H1 (cell line): ENCODE measurements around the gene SLC34A1. TPM values are rescaled to one million over a fixed set of nuclear protein-coding genes. Genes with fewer than 3 reads are reported as not detected.

ENCODE experiments used
- CTCF ChIA-PET: fragments of 300-600 bp; sonication (Branson Sonifier 250); formaldehyde crosslinking; loops from one replicate; lab custom pipeline; 2021; ENCODE audit not compliant: partially characterized antibody; lab: Charles Lee
- POLR2A ChIA-PET: fragments of 300-600 bp; sonication (Branson Sonifier 250); formaldehyde crosslinking; loops from one replicate; lab custom pipeline; 2021; ENCODE audit warnings: inconsistent platforms; ENCODE audit not compliant: partially characterized antibody; lab: Charles Lee
- DNase-seq, 2 experiments: peaks; one replicate each; pipeline versions ENCODE4 v3.0.0 to v3.0.0-alpha.2; 2010 to 2022; ENCODE audit warnings: low spot score in 2 of 2, low read depth in 1 of 2, mixed read lengths in 1 of 2
- FAIRE-seq: peaks from 2 replicates; lab custom pipeline; 2011; peaks lifted over from hg19 to GRCh38; lab: Jason Lieb, UNC
- H2AFZ ChIP-seq: 2 replicates; pipeline ENCODE4 v1.8.1; 2012; ENCODE audit warnings: low read length, inconsistent platforms
- H2AK5ac ChIP-seq: 2 replicates; pipeline ENCODE4 v1.6.1; 2013; ENCODE audit warnings: low read depth, low read length
- H2BK120ac ChIP-seq: replicated peaks from 2 replicates; pipeline ENCODE3; 2013; ENCODE audit warnings: low read depth, low read length, inconsistent platforms
- H2BK12ac ChIP-seq: 2 replicates; pipeline ENCODE4 v1.6.1; 2013; ENCODE audit warnings: low read depth, low read length
- H2BK15ac ChIP-seq: 2 replicates; pipeline ENCODE4 v1.6.1; 2013; ENCODE audit warnings: low read length
- H2BK20ac ChIP-seq: 2 replicates; pipeline ENCODE4 v1.6.1; 2013; ENCODE audit warnings: low read length
- H2BK5ac ChIP-seq: 2 replicates; pipeline ENCODE4 v1.6.1; 2013; ENCODE audit warnings: low read depth, low read length
- H3K14ac ChIP-seq: 2 replicates; pipeline ENCODE4 v1.6.1; 2013; ENCODE audit warnings: inconsistent platforms; ENCODE audit not compliant: insufficient read length
- H3K18ac ChIP-seq: 2 replicates; pipeline ENCODE4 v1.6.1; 2013; ENCODE audit warnings: low read length; ENCODE audit errors: extremely low read depth
- H3K23ac ChIP-seq: 2 replicates; pipeline ENCODE4 v1.6.1; 2013; ENCODE audit warnings: inconsistent platforms; ENCODE audit not compliant: insufficient read length
- H3K23me2 ChIP-seq: 2 replicates; pipeline ENCODE4 v1.6.1; 2013; ENCODE audit warnings: low read depth, low read length
- H3K27ac ChIP-seq: 2 replicates; pipeline ENCODE4 v1.6.1; 2011; ENCODE audit warnings: low read depth, low read length, inconsistent platforms
- H3K27me3 ChIP-seq, 4 experiments: replicated peaks in 1 of 4; 1 replicate in 1 of 4; 2 replicates in 3 of 4; pipeline versions ENCODE4 v1.6.1 to v1.8.1; 2011 to 2013; ENCODE audit warnings: low read length in 3 of 4, mild to moderate bottlenecking in 3 of 4, inconsistent platforms in 2 of 4, mixed read lengths in 2 of 4, moderate library complexity in 1 of 4; ENCODE audit not compliant: control insufficient read depth in 3 of 4, insufficient read depth in 3 of 4; ENCODE audit errors: extremely low read depth in 1 of 4
- H3K36me3 ChIP-seq, 4 experiments: 2 replicates each; pipeline versions ENCODE4 v1.6.1 to v1.8.1; 2011 to 2013; ENCODE audit warnings: mild to moderate bottlenecking in 4 of 4, low read length in 3 of 4, moderate library complexity in 2 of 4, control low read depth in 1 of 4, inconsistent platforms in 1 of 4; ENCODE audit not compliant: insufficient read depth in 4 of 4, control insufficient read depth in 2 of 4
- H3K4ac ChIP-seq: replicated peaks from 2 replicates; pipeline ENCODE3; 2013; ENCODE audit warnings: low read length, low read depth, mixed read lengths, inconsistent platforms; ENCODE audit not compliant: insufficient read length
- H3K4me1 ChIP-seq, 4 experiments: replicated peaks in 1 of 4; 1 replicate in 1 of 4; 2 replicates in 3 of 4; pipeline versions ENCODE4 v1.6.1 to v1.8.1; 2011 to 2013; ENCODE audit warnings: low read length in 3 of 4, inconsistent platforms in 2 of 4, mixed read lengths in 1 of 4; ENCODE audit not compliant: insufficient read depth in 4 of 4, control insufficient read depth in 3 of 4
- H3K4me2 ChIP-seq, 2 experiments: 2 replicates each; pipeline versions ENCODE4 v1.6.1 to v1.8.1; 2011 to 2013; ENCODE audit warnings: low read depth in 2 of 2, low read length in 2 of 2, control low read depth in 1 of 2, inconsistent platforms in 1 of 2, mild to moderate bottlenecking in 1 of 2; ENCODE audit not compliant: insufficient read depth in 1 of 2
- H3K4me3 ChIP-seq, 4 experiments: fragments of 200-600, 300-600 bp in 1 of 4; sonication (generic), shearing (Covaris generic), sonication (Bioruptor Twin) in 1 of 4; 2 replicates each; pipeline versions ENCODE4 v1.5.1 to v1.8.1; 2011 to 2016; ENCODE audit warnings: low read length in 4 of 4, low read depth in 3 of 4, control low read depth in 2 of 4, inconsistent platforms in 2 of 4, mild to moderate bottlenecking in 2 of 4, mixed read lengths in 1 of 4, moderate library complexity in 1 of 4; ENCODE audit not compliant: insufficient read depth in 2 of 4; ENCODE audit errors: extremely low read depth in 1 of 4
- H3K56ac ChIP-seq: replicated peaks from 2 replicates; pipeline ENCODE3; 2013; ENCODE audit warnings: low read depth, mild to moderate bottlenecking, mixed read lengths, low read length, inconsistent platforms; ENCODE audit not compliant: insufficient read length
- H3K79me1 ChIP-seq: 2 replicates; pipeline ENCODE4 v1.6.1; 2013; ENCODE audit warnings: low read depth, low read length, control low read depth
- H3K79me2 ChIP-seq, 2 experiments: 2 replicates each; pipeline versions ENCODE4 v1.6.1 to v1.8.1; 2012 to 2013; ENCODE audit warnings: low read length in 2 of 2, mild to moderate bottlenecking in 2 of 2, inconsistent platforms in 1 of 2; ENCODE audit not compliant: insufficient read depth in 2 of 2, control insufficient read depth in 1 of 2
- H3K9ac ChIP-seq, 4 experiments: replicated peaks in 1 of 4; 1 replicate in 1 of 4; 2 replicates in 3 of 4; pipeline versions ENCODE4 v1.6.1 to v1.8.1; 2011 to 2013; ENCODE audit warnings: low read depth in 3 of 4, low read length in 3 of 4, control low read depth in 2 of 4, mild to moderate bottlenecking in 2 of 4, moderate library complexity in 2 of 4, inconsistent platforms in 1 of 4; ENCODE audit errors: extremely low read depth in 1 of 4
- H3K9me3 ChIP-seq, 2 experiments: 2 replicates each; pipeline versions ENCODE4 v1.6.1 to v1.8.1; 2012 to 2013; ENCODE audit warnings: mild to moderate bottlenecking in 2 of 2, moderate library complexity in 2 of 2, control low read depth in 1 of 2, inconsistent platforms in 1 of 2, low read depth in 1 of 2, low read length in 1 of 2, mixed read lengths in 1 of 2; ENCODE audit not compliant: insufficient read depth in 2 of 2
- H4K20me1 ChIP-seq, 2 experiments: replicated peaks in 1 of 2; 2 replicates each; pipeline versions ENCODE3 to v1.8.1; 2011 to 2013; ENCODE audit warnings: inconsistent platforms in 2 of 2, low read length in 2 of 2, mild to moderate bottlenecking in 1 of 2; ENCODE audit not compliant: insufficient read depth in 2 of 2, control insufficient read depth in 1 of 2
- H4K5ac ChIP-seq: 2 replicates; pipeline ENCODE4 v1.6.1; 2013; ENCODE audit warnings: low read length, low read depth, mixed read lengths, inconsistent platforms; ENCODE audit not compliant: insufficient read length
- H4K8ac ChIP-seq: 2 replicates; pipeline ENCODE4 v1.8.0; 2013; ENCODE audit warnings: mild to moderate bottlenecking, moderate library complexity, low read length, inconsistent platforms; ENCODE audit not compliant: insufficient read depth; ENCODE audit errors: extremely low read depth
- H4K91ac ChIP-seq: replicated peaks from 2 replicates; pipeline ENCODE3; 2013; ENCODE audit warnings: low read length, mixed read lengths, inconsistent platforms; ENCODE audit not compliant: insufficient read length
- BACH1 ChIP-seq: IDR thresholded peaks from 2 replicates; pipeline ENCODE4 v1.6.1; 2012; ENCODE audit warnings: low read length, improper control_type of control experiment
- BRCA1 ChIP-seq: IDR thresholded peaks from 2 replicates; pipeline ENCODE4 v1.6.1; 2012; ENCODE audit warnings: low read depth, low read length, improper control_type of control experiment
- CBX5 ChIP-seq: fragments of 300-800, 300-1000 bp; sonication (generic); IDR thresholded peaks from 2 replicates; pipeline ENCODE4 v1.7.1; 2016; ENCODE audit warnings: antibody characterized with exemption, low read length, low read depth
- CEBPB ChIP-seq: IDR thresholded peaks from 2 replicates; pipeline ENCODE4 v1.6.1; 2012; ENCODE audit warnings: low read depth, low read length
- CHD1 ChIP-seq: IDR thresholded peaks from 2 replicates; pipeline ENCODE4 v1.6.1; 2012; ENCODE audit warnings: low read depth, low read length, improper control_type of control experiment
- E2F6 ChIP-seq: IDR thresholded peaks from 2 replicates; pipeline ENCODE4 v1.6.1; 2012; ENCODE audit warnings: inconsistent platforms
- GTF2F1 ChIP-seq: IDR thresholded peaks from 2 replicates; pipeline ENCODE4 v1.6.1; 2012; ENCODE audit warnings: low read depth, low read length, improper control_type of control experiment, borderline replicate concordance
- MAFK ChIP-seq: IDR thresholded peaks from 2 replicates; pipeline ENCODE4 v1.6.1; 2012; ENCODE audit warnings: low read depth, mild to moderate bottlenecking, improper control_type of control experiment, low read length
- POLR2A ChIP-seq, 2 experiments: IDR thresholded peaks; 1 replicate in 1 of 2; 2 replicates in 1 of 2; pipeline ENCODE4 v1.6.1; 2011; ENCODE audit warnings: low read depth in 2 of 2, low read length in 2 of 2, mild to moderate bottlenecking in 2 of 2; ENCODE audit errors: control extremely low read depth in 1 of 2
- RAD21 ChIP-seq, 2 experiments: IDR thresholded peaks in 1 of 2; conservative IDR thresholded peaks in 1 of 2; 2 replicates each; pipeline ENCODE4 v1.6.1; 2011; ENCODE audit warnings: low read depth in 2 of 2, low read length in 2 of 2, improper control_type of control experiment in 1 of 2, inconsistent platforms in 1 of 2, mild to moderate bottlenecking in 1 of 2, moderate library complexity in 1 of 2
- RBBP5 ChIP-seq: IDR thresholded peaks from 2 replicates; pipeline ENCODE4 v1.7.1; 2012; ENCODE audit warnings: low read depth, mild to moderate bottlenecking, inconsistent platforms, low read length, moderate library complexity, borderline replicate concordance
- SP2 ChIP-seq: IDR thresholded peaks from 2 replicates; pipeline ENCODE4 v1.6.1; 2012; ENCODE audit warnings: mild to moderate bottlenecking, low read length, inconsistent platforms
- TEAD4 ChIP-seq: IDR thresholded peaks from 2 replicates; pipeline ENCODE4 v1.6.1; 2012; ENCODE audit warnings: low read depth, low read length, inconsistent platforms, mixed read lengths
- WGBS, 2 experiments: shearing (Covaris generic) in 1 of 2; methylation state at CpG; one replicate each; pipeline versions ENCODE4 v1.1.6 to v1.1.7; 2013 to 2015; ENCODE audit warnings: low lambda C conversion rate in 2 of 2, mixed read lengths in 2 of 2, inconsistent platforms in 1 of 2, low coverage in 1 of 2, missing lambda C conversion rate in 1 of 2; ENCODE audit not compliant: insufficient replicate concordance in 2 of 2, insufficient coverage in 1 of 2, insufficient read length in 1 of 2; ENCODE audit errors: extremely low coverage in 1 of 2, missing lambda C conversion rate in 1 of 2; 5-methylcytosine and 5-hydroxymethylcytosine counted together
- polyA plus RNA-seq, 7 experiments: library from polyadenylated mRNA; depleted of rRNA in 3 of 7; stranded (reverse) in 5 of 7; unstranded in 2 of 7; fragments of >200 nt in 5 of 7; fragments of 200-250 nt in 2 of 7; gene quantifications; 1 replicate in 5 of 7; 2 replicates in 1 of 7; 4 replicates in 1 of 7; pipeline versions ENCODE4 v1.2.1 to v1.2.3, GENCODE V29; 2011 to 2013; ENCODE audit warnings: missing spikeins in 2 of 7, mixed read lengths in 2 of 7
- total RNA-seq: library from RNA; stranded (reverse); fragmentation: NEBNext Ultra II Directional; extraction: Animal tissue kit (Norgen Biotek cat#: 25700); gene quantifications from 2 replicates; pipeline ENCODE4 v1.2.1, GENCODE V29; 2021

The SLC34A1 gene
- total and polyA plus RNA-seq, 2 of the 8 experiments (the other 6 are each of a cell fraction or from before 2014, with no cell fraction given), result not detected

GRCh38 chr5:177433658-177434217, 49.5 kb downstream of the SLC34A1 start:
- no peak for DNase-seq
- H4K91ac ChIP-seq, result no peak overlapping the region
- ChIA-PET CTCF (interaction anchor here (0.6 to 5.3 kb wide), 6 partner anchors 10 to 124 kb away, joined by 3 to 34 read pairs (median 4); no protein-coding TSS in a partner anchor), POLR2A (interaction anchor here (0.6 to 24.2 kb wide), 5 partner anchors 10 to 61 kb away, joined by 3 to 460 read pairs (median 7); partner anchors contain the start of genes GRK6 and PRR7)
- H4K5ac ChIP-seq, result no peak overlapping the region
- no peak overlapping the region for H3K4me3 ChIP-seq
- H2BK12ac ChIP-seq, result no peak overlapping the region
- no peak overlapping the region for H3K14ac ChIP-seq
- H3K23me2 ChIP-seq, result no peaks in the 10 kb centered on the region
- peak overlapping the region; percentile 25; the same call in 1 of the 2 replicates for H4K8ac ChIP-seq
- no peak overlapping the region for H3K9ac ChIP-seq
- H2BK120ac ChIP-seq, result no peak overlapping the region
- no peak overlapping the region for H3K4ac ChIP-seq
- H3K27me3 ChIP-seq, result no peaks in the 10 kb centered on the region
- no peak overlapping the region for H2BK5ac ChIP-seq
- WGBS, 2 experiments, result 94% methylated on average over 26 of the region's 29 CpGs; no CpG with 5 or more reads in 1 of the 2 experiments
- 0 out of 7 replicates have a peak, but pooled peaks cover 0 to 4% (median 0%) of the 10 kb centered on the region in 4 experiments for H3K4me1 ChIP-seq
- H3K36me3 ChIP-seq, result peaks cover 7 to 46% (median 29%) of the 10 kb centered on the region in 4 experiments; a peak in 6 of 8 replicates
- no peak overlapping the region for H2BK20ac ChIP-seq
- H3K4me2 ChIP-seq, result no peak overlapping the region
- peaks cover 11 to 18% of the 10 kb centered on the region in 2 experiments for H4K20me1 ChIP-seq
- peaks cover 7% of the 10 kb centered on the region; the same call in 1 of the 2 replicates for H3K79me1 ChIP-seq
- H3K23ac ChIP-seq, result no peak overlapping the region
- H2BK15ac ChIP-seq, result no peak overlapping the region
- FAIRE-seq, result no peak
- H3K56ac ChIP-seq, result no peak overlapping the region
- H2AK5ac ChIP-seq, result no peak overlapping the region
- no peak overlapping the region for H2AFZ ChIP-seq
- no peaks in the 10 kb centered on the region for H3K9me3 ChIP-seq
- no peak overlapping the region for H3K18ac ChIP-seq
- H3K27ac ChIP-seq, result no peak overlapping the region
- H3K79me2 ChIP-seq, result peaks cover 0 to 8% of the 10 kb centered on the region in 2 experiments; a peak in 1 of 4 replicates
- TF ChIP-seq BRCA1 (no peak), E2F6 (no peak), MAFK (no peak), POLR2A (IDR thresholded peaks at IDR 0.05; ENCODE audit: control extremely low read depth in 1 of 2, low read depth in 2 of 2, low read length in 2 of 2) (no peak), CEBPB (no peak), RBBP5 (no peak), GTF2F1 (no peak), CBX5 (no peak), RAD21 (IDR thresholded peaks at IDR 0.05 in 1 of 2, conservative IDR thresholded peaks at IDR 0.05 in 1 of 2; ENCODE audit: low read depth in 2 of 2, low read length in 2 of 2) (no peak), CHD1 (no peak), SP2 (no peak), TEAD4 (no peak), BACH1 (no peak)
